IMR-90 (cell line): ENCODE measurements around the gene GALNT17. TPM values are rescaled to one million over a fixed set of nuclear protein-coding genes. Genes with fewer than 3 reads are reported as not detected.

Experiments
- ATAC-seq: fragments of 200-7000 bp; cut with Tn5 transposase; 2 replicates; pipeline ENCODE4 v1.9.1; 2020; ENCODE audit warnings: low read depth, mild to moderate bottlenecking, moderate library complexity
- BruUV-seq: library from RNA; stranded (reverse); fragments of 400-500 nt; replicated peaks from 2 replicates; lab custom pipeline; 2021; lab: Mats Ljungman, UMichigan
- CTCF ChIA-PET: fragments of 300-600 bp; formaldehyde crosslinking; extraction: SDS; loops from one replicate; lab custom pipeline; 2021; ENCODE audit warnings: antibody characterized with exemption; lab: Yijun Ruan, JAX
- POLR2A ChIA-PET: fragments of 300-600 bp; sonication (Branson Sonifier 250); formaldehyde crosslinking; loops from one replicate; lab custom pipeline; 2022; ENCODE audit warnings: antibody characterized with exemption; ENCODE audit not compliant: unreplicated experiment; lab: Charles Lee
- DNase-seq: peaks from one replicate; pipeline ENCODE4 v3.0.0; 2013
- H2AFZ ChIP-seq: replicated peaks from 2 replicates; pipeline ENCODE3; 2013; ENCODE audit warnings: low read length, mild to moderate bottlenecking; ENCODE audit not compliant: poor library complexity
- H2AK5ac ChIP-seq: 2 replicates; pipeline ENCODE4 v1.6.1; 2013; ENCODE audit warnings: low read depth, low read length, inconsistent platforms
- H2AK9ac ChIP-seq: replicated peaks from 2 replicates; pipeline ENCODE3; 2013; ENCODE audit warnings: mild to moderate bottlenecking, low read depth, low read length, moderate library complexity; ENCODE audit not compliant: poor library complexity
- H2BK120ac ChIP-seq: 2 replicates; pipeline ENCODE4 v1.6.1; 2013; ENCODE audit warnings: low read depth, low read length, inconsistent platforms
- H2BK15ac ChIP-seq: 3 replicates; pipeline ENCODE4 v1.6.1; 2013; ENCODE audit warnings: low read depth, low read length, inconsistent platforms
- H2BK20ac ChIP-seq: 2 replicates; pipeline ENCODE4 v1.6.1; 2013; ENCODE audit warnings: low read depth, mild to moderate bottlenecking, inconsistent platforms, low read length, moderate library complexity
- H2BK5ac ChIP-seq: 2 replicates; pipeline ENCODE4 v1.6.1; 2013; ENCODE audit warnings: mild to moderate bottlenecking, low read depth, low read length, inconsistent platforms; ENCODE audit not compliant: poor library complexity, severe bottlenecking
- H3K14ac ChIP-seq: replicated peaks from 2 replicates; pipeline ENCODE4 v1.6.1; 2013; ENCODE audit warnings: low read depth, low read length, inconsistent platforms
- H3K18ac ChIP-seq: 2 replicates; pipeline ENCODE4 v1.6.1; 2013; ENCODE audit warnings: low read depth, low read length, control low read depth
- H3K23ac ChIP-seq: 2 replicates; pipeline ENCODE4 v1.6.1; 2013; ENCODE audit warnings: low read depth, low read length, inconsistent platforms
- H3K27ac ChIP-seq: 2 replicates; pipeline ENCODE4 v1.5.1; 2013; ENCODE audit warnings: mild to moderate bottlenecking, control low read depth, low read length; ENCODE audit not compliant: insufficient read depth
- H3K27me3 ChIP-seq: 2 replicates; pipeline ENCODE4 v1.6.1; 2013; ENCODE audit warnings: low read length; ENCODE audit not compliant: control insufficient read depth, insufficient read depth
- H3K36me3 ChIP-seq: 2 replicates; pipeline ENCODE4 v1.6.1; 2013; ENCODE audit warnings: low read length, mixed read lengths; ENCODE audit not compliant: control insufficient read depth, insufficient read depth
- H3K4ac ChIP-seq: 2 replicates; pipeline ENCODE4 v1.6.1; 2013; ENCODE audit warnings: low read depth, low read length, inconsistent platforms
- H3K4me1 ChIP-seq: 2 replicates; pipeline ENCODE4 v1.6.1; 2013; ENCODE audit warnings: low read length, mixed read lengths; ENCODE audit not compliant: control insufficient read depth, insufficient read depth
- H3K4me2 ChIP-seq: 2 replicates; pipeline ENCODE4 v1.6.1; 2013; ENCODE audit warnings: low read depth, mild to moderate bottlenecking, control low read depth, low read length, moderate library complexity
- H3K4me3 ChIP-seq: 2 replicates; pipeline ENCODE4 v1.5.1; 2013; ENCODE audit warnings: low read depth, mild to moderate bottlenecking, control low read depth, low read length, moderate library complexity; ENCODE audit not compliant: insufficient read depth
- H3K56ac ChIP-seq: 2 replicates; pipeline ENCODE4 v1.6.1; 2013; ENCODE audit warnings: low read length, inconsistent platforms; ENCODE audit not compliant: insufficient read depth; ENCODE audit errors: extremely low read depth
- H3K79me1 ChIP-seq, 2 experiments: 2 replicates each; pipeline ENCODE4 v1.6.1; 2013; ENCODE audit warnings: low read length in 2 of 2, inconsistent platforms in 1 of 2, low read depth in 1 of 2
- H3K9ac ChIP-seq: 2 replicates; pipeline ENCODE4 v1.6.1; 2013; ENCODE audit warnings: low read depth, low read length, control low read depth
- H3K9me1 ChIP-seq: 2 replicates; pipeline ENCODE4 v1.6.1; 2013; ENCODE audit warnings: low read length, inconsistent platforms; ENCODE audit not compliant: insufficient read depth
- H3K9me3 ChIP-seq: 2 replicates; pipeline ENCODE4 v1.6.1; 2013; ENCODE audit warnings: low read length; ENCODE audit not compliant: control insufficient read depth, insufficient read depth
- H4K20me1 ChIP-seq: 2 replicates; pipeline ENCODE4 v1.6.1; 2013; ENCODE audit warnings: low read length, inconsistent platforms; ENCODE audit not compliant: insufficient read depth
- H4K5ac ChIP-seq: 2 replicates; pipeline ENCODE4 v1.6.1; 2013; ENCODE audit warnings: mild to moderate bottlenecking, low read depth, low read length, control low read depth
- H4K8ac ChIP-seq, 2 experiments: 2 replicates each; pipeline ENCODE4 v1.6.1; 2013; ENCODE audit warnings: low read depth in 2 of 2, low read length in 2 of 2, control low read depth in 1 of 2, inconsistent platforms in 1 of 2
- H4K91ac ChIP-seq: 2 replicates; pipeline ENCODE4 v1.6.1; 2013; ENCODE audit warnings: low read depth, low read length, inconsistent platforms; ENCODE audit not compliant: insufficient read depth
- NFE2L2 ChIP-seq: fragments of 150-350 bp; IDR thresholded peaks from 2 replicates; pipeline ENCODE4 v1.6.1; 2016; ENCODE audit warnings: low read depth, mild to moderate bottlenecking, low read length
- WGBS, 2 experiments: methylation state at CpG; one replicate each; pipeline versions ENCODE4 v1.1.5 to v1.1.7; 2013; ENCODE audit warnings: missing lambda C conversion rate in 2 of 2; ENCODE audit not compliant: insufficient read length in 1 of 2; ENCODE audit errors: extremely low coverage in 2 of 2; 5-methylcytosine and 5-hydroxymethylcytosine counted together
- dilution Hi-C: fragments of 300-500 bp; cut with HindIII; formaldehyde crosslinking; loops from one replicate; pipeline ENCODE4 v1.14.3; 2018; ENCODE audit warnings: low sequenced_read_pairs; ENCODE audit not compliant: unreplicated experiment
- in situ Hi-C: fragments of 300-500 bp; cut with MboI; formaldehyde crosslinking; loops from 3 replicates; pipeline ENCODE4 v1.14.3; 2019; ENCODE audit warnings: low sequenced_read_pairs, inconsistent platforms, mixed read lengths
- intact Hi-C: fragments of 100-400 bp; cut with micrococcal nuclease; formaldehyde crosslinking; loops from 2 replicates; pipeline ENCODE4 v1.10.0; 2022
- polyA plus RNA-seq, 3 experiments: library from polyadenylated mRNA; depleted of rRNA; stranded (reverse); fragments of >200 nt; gene quantifications; 2 replicates each; pipeline ENCODE4 v1.2.3, GENCODE V29; 2012; ENCODE audit warnings: low replicate concordance in 1 of 3
- total RNA-seq: library from RNA; depleted of rRNA; stranded (reverse); fragments of >200 nt; gene quantifications from 2 replicates; pipeline ENCODE4 v1.2.3, GENCODE V29; 2012

Gene GALNT17
- total and polyA plus RNA-seq, 2 of the 4 experiments (the other 2 are of a cell fraction) = not detected

GRCh38 chr7:71286336-71286735 lies 154.4 kb downstream of the GALNT17 start:
- Histone ChIP-seq H2BK20ac (no peak overlapping the region), H4K20me1 (no peaks in the 10 kb centered on the region), H3K4me2 (no peak overlapping the region), H4K8ac (no peak overlapping the region), H3K4me3 (no peak overlapping the region), H3K36me3 (no peaks in the 10 kb centered on the region), H3K14ac (no peak overlapping the region), H3K4me1 (no peaks in the 10 kb centered on the region), H3K56ac (no peak overlapping the region), H2AK9ac (no peak overlapping the region), H4K5ac (no peak overlapping the region), H3K18ac (no peak overlapping the region), H3K9ac (no peak overlapping the region), H2BK120ac (no peak overlapping the region), H3K23ac (no peak overlapping the region), H2AFZ (no peak overlapping the region), H3K27me3 (no peaks in the 10 kb centered on the region), H2BK15ac (no peak overlapping the region), H3K9me1 (no peaks in the 10 kb centered on the region), H2AK5ac (no peak overlapping the region), H3K9me3 (peaks cover 16% of the 10 kb centered on the region), H3K79me1 (no peaks in the 10 kb centered on the region), H3K4ac (no peak overlapping the region), H2BK5ac (no peak overlapping the region), H3K27ac (no peak overlapping the region), H4K91ac (no peak overlapping the region)
- TF ChIP-seq NFE2L2 = no peak
- 20% methylated on average over 1 of the region's 7 CpGs; no CpG with 5 or more reads in 1 of the 2 experiments for WGBS, 2 experiments
- no peak for DNase-seq
- no TSS peak for BruUV-seq
- in situ Hi-C loops (no loop called here), dilution Hi-C loops (no loop called here), intact Hi-C loops (no loop called here)
- ChIA-PET CTCF (no interaction called here), POLR2A (no interaction called here)
- no peak for ATAC-seq
